Peyer's patch (tissue), 4 donors: ENCODE data around the gene CNTNAP2.

ENCODE experiments used
- CTCF ChIP-seq, 6 experiments: fragments of 450-650 bp in 4 of 6; fragments of 200-600 bp in 2 of 6; sonication (generic) in 1 of 6; IDR thresholded peaks; one replicate each; pipeline ENCODE4 v1.5.1; 2017 to 2019; ENCODE audit warnings: antibody characterized with exemption in 6 of 6, mild to moderate bottlenecking in 3 of 6, moderate library complexity in 1 of 6
- POLR2A ChIP-seq, 2 donors: fragments of 450-650 bp; IDR thresholded peaks; one replicate each; pipeline ENCODE4 v1.5.1; 2017; ENCODE audit warnings: antibody characterized with exemption in 2 of 2, mild to moderate bottlenecking in 2 of 2, moderate library complexity in 2 of 2

- TF ChIP-seq CTCF (IDR thresholded peaks at IDR 0.05), result no peak
- TF ChIP-seq POLR2A (IDR thresholded peaks at IDR 0.05), result no peak
Observed at GRCh38 chr7:146889806-146890555, 773.4 kb downstream of the CNTNAP2 start.
